HK-2 (cell line): ENCODE measurements around the gene FGF11.

Experiments
- DNase-seq: peaks from one replicate; pipeline ENCODE4 v3.0.0-alpha.2; 2018; ENCODE audit not compliant: unreplicated experiment

The FGF11 gene

GRCh38 chr17:7439462-7440112, at the start of gene FGF11:
Gene FGF11 (plus strand): TSS chr17:7439512. CDS start chr17:7439621, 109 bp downstream.
- no peak for DNase-seq

GRCh38 chr17:7389924-7390910, 49.1 kb upstream of the FGF11 start:
- DNase-seq, result no peak

- no peak for DNase-seq
Measured at GRCh38 chr17:7391307-7391706, 48.0 kb upstream of the FGF11 start.

DNA sequence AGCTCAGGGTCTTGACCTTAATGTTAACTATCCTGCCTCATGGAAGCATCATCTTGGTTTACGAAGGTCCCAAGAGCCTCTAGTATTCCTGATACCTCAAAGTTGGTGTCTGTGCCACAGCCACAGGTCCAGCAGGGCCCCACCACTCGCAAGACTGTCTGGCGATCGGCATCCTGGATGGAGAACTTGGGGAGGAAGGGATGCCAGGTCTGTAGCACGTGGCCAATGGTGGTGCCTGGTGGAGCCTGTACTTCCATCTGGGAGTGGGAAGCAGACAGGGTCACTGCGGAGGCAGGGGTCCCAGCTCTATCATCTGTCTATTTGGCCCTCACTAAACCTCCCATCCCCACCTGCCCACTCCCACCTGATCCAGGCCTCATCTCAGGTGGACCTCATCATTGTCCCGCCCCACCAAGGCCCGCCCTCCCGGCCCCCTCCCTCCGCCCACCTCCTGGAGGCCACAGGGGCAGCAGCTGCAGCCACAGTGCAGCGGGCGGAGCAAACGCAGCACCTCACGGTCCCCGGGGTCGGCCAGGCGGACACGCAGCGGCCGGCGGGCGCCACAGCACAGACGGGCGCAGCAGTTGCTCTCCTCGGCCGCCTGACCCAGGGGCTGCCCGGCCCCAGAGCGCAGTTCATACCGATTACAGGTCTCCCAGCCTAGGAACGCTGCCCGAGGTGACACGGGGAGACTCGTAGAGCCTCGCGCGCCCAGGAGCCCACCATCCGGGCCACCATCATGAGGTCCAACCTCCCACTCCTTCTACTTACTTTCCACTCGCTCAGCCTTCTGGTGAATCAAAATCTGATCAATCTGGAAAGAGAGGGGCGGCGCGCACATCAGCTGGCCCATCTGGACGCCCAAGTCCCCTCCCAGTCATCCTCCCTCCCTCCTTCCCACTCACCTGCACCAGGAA, 46.4 kb upstream of the FGF11 start:
- DNase-seq, result no peak

- no peak for DNase-seq
Measured at GRCh38 chr17:7393613-7394451, 45.5 kb upstream of the FGF11 start.

DNA sequence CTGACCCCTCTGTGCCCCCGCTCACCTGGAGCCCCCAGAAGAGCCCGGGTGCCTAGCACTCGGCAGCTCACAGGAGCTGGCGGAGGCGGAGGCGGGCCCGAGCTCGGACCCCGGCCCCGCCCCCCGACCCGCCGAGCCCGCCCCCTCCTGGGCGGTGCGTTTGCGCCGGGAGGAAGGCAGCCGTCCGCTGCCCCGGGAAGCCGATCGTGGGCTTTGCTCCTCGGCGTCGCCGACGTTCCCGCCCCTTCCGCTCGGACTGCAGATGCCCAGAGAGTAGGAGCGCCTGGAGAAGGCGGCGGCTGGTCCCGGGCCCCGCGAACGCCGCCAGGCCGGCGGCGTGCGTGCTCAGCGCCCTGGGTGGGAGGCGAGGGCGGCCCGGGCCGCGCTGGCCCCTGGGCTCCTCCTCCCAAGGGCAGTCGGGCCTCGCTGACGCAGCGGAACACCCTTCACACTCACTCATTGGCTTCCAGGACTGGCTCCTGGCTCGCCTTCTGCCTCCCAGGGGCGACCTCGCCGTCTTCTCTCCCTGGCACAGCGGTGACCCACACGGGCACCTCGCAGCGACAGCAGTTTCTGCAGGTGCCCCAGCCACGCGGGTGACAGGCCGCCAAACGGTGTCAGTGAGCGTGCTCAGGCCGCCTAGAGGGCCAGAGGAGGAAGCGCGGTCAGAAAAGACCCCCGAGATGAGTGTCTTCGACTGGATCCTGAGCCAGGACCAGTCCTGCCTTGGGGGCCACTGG, 44.7 kb upstream of the FGF11 start, which contains the start of gene PLSCR3:
TSS of gene PLSCR3 (minus strand) at position 74 of the 740 bp plus-strand sequence. CDS start 415 bp downstream, outside the sequence.
- peak; percentile 88 for DNase-seq

DNA sequence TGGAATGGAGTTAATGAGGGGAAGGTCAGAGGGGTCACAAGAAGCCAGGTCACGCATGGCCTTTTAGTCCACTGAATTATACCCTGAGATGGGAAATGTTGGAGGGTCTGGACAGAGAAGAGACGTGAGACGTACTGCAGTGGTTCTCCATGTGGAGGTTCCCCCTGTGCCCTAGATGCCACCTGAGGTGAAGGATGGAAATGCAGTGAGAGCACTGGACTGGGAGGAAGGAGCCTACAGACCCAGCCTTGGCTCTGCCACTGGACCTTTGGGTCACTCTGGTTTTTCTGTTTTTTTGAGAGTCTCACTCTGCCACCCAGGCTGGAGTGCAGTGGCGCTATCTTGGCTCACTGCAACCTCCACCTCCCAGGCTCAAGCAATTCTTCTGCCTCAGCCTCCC, 43.2 kb upstream of the FGF11 start:
- DNase-seq, result no peak

DNA sequence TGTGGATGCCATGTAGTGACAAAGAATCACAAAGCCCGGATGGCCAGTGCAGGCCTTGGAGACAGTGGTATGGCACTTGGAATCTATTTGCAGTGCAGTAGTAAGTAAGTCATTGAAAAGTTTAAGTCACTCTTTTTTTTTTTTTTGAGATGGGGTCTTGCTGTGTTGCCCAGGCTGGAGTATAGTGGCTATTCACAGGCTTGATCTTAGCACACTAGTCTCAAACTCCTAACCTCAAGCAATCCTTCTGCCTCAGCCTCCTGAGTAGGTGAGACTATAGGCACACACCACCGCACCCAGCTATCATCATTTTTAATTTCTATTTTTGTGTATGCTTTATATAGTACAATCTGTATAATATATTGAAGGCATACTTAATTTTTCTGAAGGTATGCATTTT, 40.7 kb upstream of the FGF11 start:
- DNase-seq, result no peak

- DNase-seq, result no peak
Measured at GRCh38 chr17:7403043-7403726, 36.1 kb upstream of the FGF11 start.

- DNase-seq, result no peak
Measured at GRCh38 chr17:7403727-7403976, 35.7 kb upstream of the FGF11 start.

GRCh38 chr17:7403977-7404736, 35.2 kb upstream of the FGF11 start, which contains the start of gene TMEM256:
Gene TMEM256 (minus strand): TSS chr17:7404097. CDS start chr17:7404084, 13 bp downstream.
- peak; percentile 99 for DNase-seq

GRCh38 chr17:7404737-7405349, 34.5 kb upstream of the FGF11 start:
- DNase-seq, result peak; percentile 53

DNA sequence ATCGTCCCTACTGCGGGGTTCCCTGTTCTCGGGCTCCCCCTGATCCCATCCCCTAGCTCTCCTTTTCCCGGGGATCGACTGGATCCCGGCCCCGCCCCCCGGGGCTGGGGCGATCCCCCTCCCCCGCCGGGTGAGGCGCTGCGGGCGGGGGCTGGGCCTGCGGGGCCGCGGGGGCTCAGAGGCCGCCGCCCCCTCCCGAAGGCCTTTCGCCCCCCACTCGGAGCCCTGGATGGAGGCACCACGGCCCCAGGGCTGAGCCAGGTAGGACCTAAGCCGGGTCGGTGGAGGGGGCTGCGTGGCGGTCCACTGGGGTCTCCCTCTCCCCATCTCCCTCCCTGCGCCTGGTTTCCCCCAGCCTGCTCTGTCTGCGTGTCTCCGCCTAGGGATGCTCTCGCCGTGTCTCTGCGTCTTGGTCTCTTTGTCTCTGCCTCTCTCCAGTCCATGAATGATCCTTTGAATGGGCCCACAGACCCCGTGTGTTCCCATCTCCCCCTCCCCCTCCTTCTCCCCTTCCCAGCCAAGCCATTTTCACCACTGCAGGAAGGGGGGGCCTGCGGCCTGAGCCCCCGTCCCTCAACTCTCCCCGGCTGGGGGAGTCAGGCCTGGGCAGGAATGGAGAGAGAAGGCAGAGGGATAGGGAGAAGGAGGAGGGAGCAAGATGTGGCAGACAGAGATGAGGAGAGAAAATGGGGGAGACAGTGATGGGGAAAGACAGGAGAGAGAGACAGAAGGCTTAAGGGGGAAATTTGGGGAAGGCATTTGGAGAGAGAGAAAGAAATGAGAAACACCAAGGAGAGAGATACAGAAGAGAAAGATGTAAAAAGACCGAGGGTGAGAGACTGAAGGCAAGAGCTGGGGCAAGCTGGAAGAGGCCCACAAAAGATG, 33.7 kb upstream of the FGF11 start:
- DNase-seq, result no peak

DNA sequence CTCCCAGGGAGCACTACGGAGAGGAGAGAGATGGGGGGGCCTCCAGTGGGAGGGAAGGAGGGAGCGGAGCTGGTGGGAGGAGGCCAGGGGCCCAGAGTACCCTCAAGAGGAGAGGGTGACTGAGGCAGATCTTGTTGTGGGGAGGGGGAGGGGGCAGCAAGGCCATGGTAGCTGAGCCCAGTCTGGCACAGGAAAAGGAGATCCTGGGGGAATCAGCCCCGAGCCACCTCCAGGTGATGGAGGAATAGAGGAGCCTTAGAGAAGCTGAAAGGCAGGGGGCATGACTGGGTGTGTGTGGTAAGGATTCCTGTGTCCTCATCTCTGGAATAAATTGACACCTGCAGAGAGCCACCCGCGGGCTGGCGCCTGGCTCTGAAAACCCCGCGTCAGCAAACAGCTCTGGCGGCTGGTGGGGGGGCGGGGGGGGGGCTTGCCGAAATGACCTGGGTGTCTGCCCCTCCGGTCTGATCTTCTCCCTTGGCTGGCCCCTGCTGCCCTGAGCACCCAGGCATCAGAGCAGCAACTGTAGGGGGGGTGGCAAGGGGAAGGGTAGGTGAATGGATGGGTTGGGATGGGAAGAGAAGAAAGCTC, 33.0 kb upstream of the FGF11 start:
- DNase-seq, result no peak

GRCh38 chr17:7407082-7407481, 32.2 kb upstream of the FGF11 start:
- DNase-seq, result no peak

GRCh38 chr17:7407485-7408251, 31.6 kb upstream of the FGF11 start, which contains the start of gene NLGN2:
Gene NLGN2 (plus strand): TSS chr17:7407845. CDS start chr17:7408256, 411 bp downstream.
- DNase-seq, result no peak
